Measurements from ENCODE around the gene TBX21. TPM values are rescaled to one million over a fixed set of nuclear protein-coding genes. Genes with fewer than 3 reads are reported as not detected.

The TBX21 gene
- total and polyA plus RNA-seq, 10 of the 15 experiments (the other 5 are each of a cell fraction or from before 2014, with no cell fraction given) = 0.63 to 9.6 (median 5.0) TPM

GRCh38 chr17:47711366-47712099, 21.5 kb upstream of the TBX21 start:
- no peak overlapping the region for H3K9ac ChIP-seq (ENCODE audit: control insufficient read depth, insufficient read depth, low read length)
- no peaks in the 10 kb centered on the region for H3K9me3 ChIP-seq (replicated peaks; ENCODE audit: control insufficient read depth, insufficient read depth, low read length)
- H3K4me3 ChIP-seq = no peak overlapping the region
- no peak overlapping the region for H3K4me2 ChIP-seq (ENCODE audit: control insufficient read depth, insufficient read depth)
- ChIA-PET CTCF (interaction anchor here (5.1 to 9.0 kb wide), 2 partner anchors 8 to 20 kb away, joined by 28 to 229 read pairs; partner anchors contain the start of gene TBX21), RAD21 (ENCODE audit: unreplicated experiment) (no interaction called here), POLR2A (no interaction called here), SMC1A (ENCODE audit: uncharacterized antibody, unreplicated experiment) (no interaction called here)
- DNase-seq (ENCODE audit: low read depth, low spot score) (no peak), ATAC-seq (no peak), FAIRE-seq (no peak)
- H3K79me2 ChIP-seq (ENCODE audit: control insufficient read depth, insufficient read depth, low read length) = no peaks in the 10 kb centered on the region
- BruUV-seq (replicated peaks) = no TSS peak
- no peaks in the 10 kb centered on the region for H3K36me3 ChIP-seq (ENCODE audit: control insufficient read depth in 2 of 2, insufficient read depth in 2 of 2, low read length in 1 of 2)
- in situ Hi-C loops (cut with MboI) (no loop called here), intact Hi-C loops (cut with micrococcal nuclease; ENCODE audit: unreplicated experiment) (no loop called here)
- no peaks in the 10 kb centered on the region; a peak in 1 of 4 replicates for H3K27me3 ChIP-seq (replicated peaks in 1 of 2; ENCODE audit: control insufficient read depth in 2 of 2, insufficient read depth in 2 of 2, low read length in 1 of 2)
- no peaks in the 10 kb centered on the region for H4K20me1 ChIP-seq (ENCODE audit: control insufficient read depth, insufficient read depth)
- H3K4me1 ChIP-seq (ENCODE audit: control insufficient read depth, insufficient read depth, low read length) = peaks cover 42% of the 10 kb centered on the region
- no peak for TF ChIP-seq SMAD1 (IDR thresholded peaks at IDR 0.05; ENCODE audit: low read depth, partially characterized antibody)
- no peak for TF ChIP-seq ETV6 (conservative IDR thresholded peaks at IDR 0.05 in 1 of 2, IDR thresholded peaks at IDR 0.05 in 1 of 2; ENCODE audit: borderline replicate concordance in 1 of 2, low read depth in 1 of 2)
- TF ChIP-seq RBBP5 (conservative IDR thresholded peaks at IDR 0.05) = no peak
- TF ChIP-seq NR2F1 (conservative IDR thresholded peaks at IDR 0.05) = no peak
- H2AFZ ChIP-seq (ENCODE audit: control insufficient read depth, low read depth, low read length) = no peak overlapping the region
- no peak overlapping the region for H3K27ac ChIP-seq (ENCODE audit: control insufficient read depth, insufficient read depth)
- WGBS (ENCODE audit: insufficient coverage, insufficient replicate concordance, low lambda C conversion rate, missing lambda C conversion rate) = 64% methylated on average over 12 of the region's 15 CpGs

- no peak for DNase-seq (ENCODE audit: low read depth, low spot score)
- ChIA-PET RAD21 (ENCODE audit: unreplicated experiment) (interaction anchor here (8.3 kb wide), 1 partner anchor 13 kb away, joined by 142 read pairs; no protein-coding TSS in a partner anchor), SMC1A (ENCODE audit: uncharacterized antibody, unreplicated experiment) (interaction anchor here (1.1 kb wide), 1 partner anchor 15 kb away, joined by 7 read pairs; no protein-coding TSS in a partner anchor), POLR2A (no interaction called here), CTCF (interaction anchor here (0.8 to 9.0 kb wide), 3 partner anchors 9 to 20 kb away, joined by 3 to 229 read pairs (median 28); partner anchors contain the start of gene TBX21)
- H3K4me2 ChIP-seq (ENCODE audit: control insufficient read depth, insufficient read depth) = no peak overlapping the region
- H3K27me3 ChIP-seq (replicated peaks in 1 of 2; ENCODE audit: control insufficient read depth in 2 of 2, insufficient read depth in 2 of 2, low read length in 1 of 2) = no peaks in the 10 kb centered on the region; a peak in 2 of 4 replicates
- TF ChIP-seq CREB1 (IDR thresholded peaks at IDR 0.05; ENCODE audit: low read depth) (no peak), ASH2L (IDR thresholded peaks at IDR 0.05; ENCODE audit: borderline replicate concordance, low read depth) (no peak), ATF2 (IDR thresholded peaks at IDR 0.05; ENCODE audit: low read length) (no peak), NR2F1 (conservative IDR thresholded peaks at IDR 0.05) (no peak), BMI1 (IDR thresholded peaks at IDR 0.05; ENCODE audit: borderline replicate concordance) (no peak), SMARCA5 (IDR thresholded peaks at IDR 0.05) (no peak), CHD2 (IDR thresholded peaks at IDR 0.05; ENCODE audit: borderline replicate concordance, low read depth, low read length) (no peak), RFX5 (IDR thresholded peaks at IDR 0.05; ENCODE audit: low read depth, low read length) (no peak), TAF1 (IDR thresholded peaks at IDR 0.05; ENCODE audit: borderline replicate concordance, low read depth, low read length) (no peak), SPI1 (IDR thresholded peaks at IDR 0.05; ENCODE audit: borderline replicate concordance, insufficient read depth, low read depth, low read length) (no peak), EZH2 (IDR thresholded peaks at IDR 0.05; ENCODE audit: borderline replicate concordance, control insufficient read depth, low read depth, low read length) (no peak), SMAD1 (IDR thresholded peaks at IDR 0.05; ENCODE audit: low read depth, partially characterized antibody) (no peak)
- H3K4me3 ChIP-seq = no peak overlapping the region
- no TSS peak for BruUV-seq (replicated peaks)
- WGBS (ENCODE audit: insufficient coverage, insufficient replicate concordance, low lambda C conversion rate, missing lambda C conversion rate) = 25% methylated on average over 5 of the region's 5 CpGs
- ATAC-seq = no peak
- H3K27ac ChIP-seq (ENCODE audit: control insufficient read depth, insufficient read depth) = no peak overlapping the region
- no peaks in the 10 kb centered on the region for H3K79me2 ChIP-seq (ENCODE audit: control insufficient read depth, insufficient read depth, low read length)
- H3K9ac ChIP-seq (ENCODE audit: control insufficient read depth, insufficient read depth, low read length) = no peak overlapping the region
- intact Hi-C loops (cut with micrococcal nuclease; ENCODE audit: unreplicated experiment) (no loop called here), in situ Hi-C loops (cut with MboI) (no loop called here)
- no peak for FAIRE-seq
- H3K9me3 ChIP-seq (replicated peaks; ENCODE audit: control insufficient read depth, insufficient read depth, low read length) = no peaks in the 10 kb centered on the region
- H3K36me3 ChIP-seq (ENCODE audit: control insufficient read depth in 2 of 2, insufficient read depth in 2 of 2, low read length in 1 of 2) = no peaks in the 10 kb centered on the region
- H4K20me1 ChIP-seq (ENCODE audit: control insufficient read depth, insufficient read depth) = no peaks in the 10 kb centered on the region
- peaks cover 44% of the 10 kb centered on the region for H3K4me1 ChIP-seq (ENCODE audit: control insufficient read depth, insufficient read depth, low read length)
- H2AFZ ChIP-seq (ENCODE audit: control insufficient read depth, low read depth, low read length) = no peak overlapping the region
Observed at GRCh38 chr17:47712330-47713023, 20.6 kb upstream of the TBX21 start.

Measured in GM12878 (cell line).